ENCODE data around the gene RBL2. TPM values are rescaled to one million over a fixed set of nuclear protein-coding genes. Genes with fewer than 3 reads are reported as not detected.

Gene RBL2
- polyA plus RNA-seq, 1 experiment, result 44.6 TPM

GRCh38 chr16:53486230-53486629, 52.0 kb downstream of the RBL2 start:
- CTCF ChIA-PET, result no interaction called here
- no peak overlapping the region for H3K27ac ChIP-seq (ENCODE audit: low read depth, low read length)
- H3K4me3 ChIP-seq (ENCODE audit: low read depth, low read length), result no peak overlapping the region
- TF ChIP-seq CTCF (IDR thresholded peaks at IDR 0.05; ENCODE audit: low read depth, low read length), result no peak
- no peak for DNase-seq (ENCODE audit: low read depth, low spot score)
- no peaks in the 10 kb centered on the region for H3K27me3 ChIP-seq (ENCODE audit: control insufficient read depth, insufficient read depth, low read length)
- H3K9me3 ChIP-seq (ENCODE audit: control insufficient read depth, insufficient read depth, low read length), result no peaks in the 10 kb centered on the region
- POLR2A ChIA-PET, result no interaction called here

GRCh38 chr16:53489755-53490154, 55.5 kb downstream of the RBL2 start:
- CTCF ChIA-PET, result interaction anchor here (1.0 kb wide), 1 partner anchor 21 kb away, joined by 5 read pairs; no protein-coding TSS in a partner anchor
- Histone ChIP-seq H3K27ac (ENCODE audit: low read depth, low read length) (no peak overlapping the region), H3K9me3 (ENCODE audit: control insufficient read depth, insufficient read depth, low read length) (no peaks in the 10 kb centered on the region), H3K27me3 (ENCODE audit: control insufficient read depth, insufficient read depth, low read length) (no peaks in the 10 kb centered on the region), H3K4me3 (ENCODE audit: low read depth, low read length) (no peak overlapping the region)
- POLR2A ChIA-PET, result interaction anchor here (0.6 kb wide), 1 partner anchor 44 kb away, joined by 4 read pairs; no protein-coding TSS in a partner anchor
- DNase-seq (ENCODE audit: low read depth, low spot score), result no peak
- no peak for TF ChIP-seq CTCF (IDR thresholded peaks at IDR 0.05; ENCODE audit: low read depth, low read length)

GRCh38 chr16:53492503-53492902, 58.2 kb downstream of the RBL2 start:
- Histone ChIP-seq H3K9me3 (ENCODE audit: control insufficient read depth, insufficient read depth, low read length) (no peaks in the 10 kb centered on the region), H3K27me3 (ENCODE audit: control insufficient read depth, insufficient read depth, low read length) (no peaks in the 10 kb centered on the region), H3K27ac (ENCODE audit: low read depth, low read length) (no peak overlapping the region), H3K4me3 (ENCODE audit: low read depth, low read length) (no peak overlapping the region)
- ChIA-PET CTCF (no interaction called here), POLR2A (no interaction called here)
- DNase-seq (ENCODE audit: low read depth, low spot score), result no peak
- TF ChIP-seq CTCF (IDR thresholded peaks at IDR 0.05; ENCODE audit: low read depth, low read length), result no peak

- ChIA-PET POLR2A (no interaction called here), CTCF (no interaction called here)
- H3K27me3 ChIP-seq (ENCODE audit: control insufficient read depth, insufficient read depth, low read length), result no peaks in the 10 kb centered on the region
- no peak overlapping the region for H3K27ac ChIP-seq (ENCODE audit: low read depth, low read length)
- no peak for TF ChIP-seq CTCF (IDR thresholded peaks at IDR 0.05; ENCODE audit: low read depth, low read length)
- H3K4me3 ChIP-seq (ENCODE audit: low read depth, low read length), result no peak overlapping the region
- no peak for DNase-seq (ENCODE audit: low read depth, low spot score)
- no peaks in the 10 kb centered on the region for H3K9me3 ChIP-seq (ENCODE audit: control insufficient read depth, insufficient read depth, low read length)
Measured at GRCh38 chr16:53494636-53495035, 60.4 kb downstream of the RBL2 start.

GRCh38 chr16:53495325-53495724, 61.1 kb downstream of the RBL2 start:
- POLR2A ChIA-PET, result no interaction called here
- no peak overlapping the region for H3K4me3 ChIP-seq (ENCODE audit: low read depth, low read length)
- CTCF ChIA-PET, result no interaction called here
- DNase-seq (ENCODE audit: low read depth, low spot score), result no peak
- H3K27me3 ChIP-seq (ENCODE audit: control insufficient read depth, insufficient read depth, low read length), result no peaks in the 10 kb centered on the region
- no peak for TF ChIP-seq CTCF (IDR thresholded peaks at IDR 0.05; ENCODE audit: low read depth, low read length)
- no peak overlapping the region for H3K27ac ChIP-seq (ENCODE audit: low read depth, low read length)
- no peaks in the 10 kb centered on the region for H3K9me3 ChIP-seq (ENCODE audit: control insufficient read depth, insufficient read depth, low read length)
